Measurements from ENCODE around the gene NDUFV3.

The NDUFV3 gene

GRCh38 chr21:42852925-42853570 lies 40.1 kb upstream of the NDUFV3 start:
- Mint-ChIP-seq H3K27ac (no peak overlapping the region), H3K9me3 (no peaks in the 10 kb centered on the region), H3K4me1 (peaks cover 5% of the 10 kb centered on the region), H3K27me3 (no peaks in the 10 kb centered on the region), H3K36me3 (ENCODE audit: low read depth) (peaks cover 57% of the 10 kb centered on the region), H3K4me3 (no peak overlapping the region)
- no peak for DNase-seq
- no peak for ATAC-seq

GRCh38 chr21:42853621-42854020 lies 39.5 kb upstream of the NDUFV3 start:
- Mint-ChIP-seq H3K27me3 (no peaks in the 10 kb centered on the region), H3K4me3 (no peak overlapping the region), H3K9me3 (no peaks in the 10 kb centered on the region), H3K36me3 (ENCODE audit: low read depth) (peaks cover 57% of the 10 kb centered on the region), H3K4me1 (peaks cover 3% of the 10 kb centered on the region), H3K27ac (no peak overlapping the region)
- no peak for ATAC-seq
- DNase-seq: no peak

GRCh38 chr21:42854246-42855010 lies 38.7 kb upstream of the NDUFV3 start:
- H3K27me3 Mint-ChIP-seq: no peaks in the 10 kb centered on the region
- peaks cover 57% of the 10 kb centered on the region for H3K36me3 Mint-ChIP-seq (ENCODE audit: low read depth)
- ATAC-seq (no peak), DNase-seq (no peak)
- H3K27ac Mint-ChIP-seq: no peak overlapping the region
- peaks cover 5% of the 10 kb centered on the region for H3K4me1 Mint-ChIP-seq
- no peaks in the 10 kb centered on the region for H3K9me3 Mint-ChIP-seq
- H3K4me3 Mint-ChIP-seq: no peak overlapping the region

- H3K27ac Mint-ChIP-seq: no peak overlapping the region
- no peak overlapping the region for H3K4me3 Mint-ChIP-seq
Measured at GRCh38 chr21:42855171-42855936, 37.8 kb upstream of the NDUFV3 start.

GRCh38 chr21:42855937-42856335 lies 37.2 kb upstream of the NDUFV3 start:
- Mint-ChIP-seq H3K4me3 (no peak overlapping the region), H3K36me3 (ENCODE audit: low read depth) (peaks cover 59% of the 10 kb centered on the region), H3K27ac (no peak overlapping the region), H3K4me1 (peaks cover 5% of the 10 kb centered on the region), H3K27me3 (no peaks in the 10 kb centered on the region), H3K9me3 (no peaks in the 10 kb centered on the region)
- ATAC-seq (no peak), DNase-seq (no peak)

More at GRCh38 chr21:42855171-42855936, 37.8 kb upstream of the NDUFV3 start:
- peaks cover 56% of the 10 kb centered on the region for H3K36me3 Mint-ChIP-seq (ENCODE audit: low read depth)
- DNase-seq: no peak
- H3K9me3 Mint-ChIP-seq: no peaks in the 10 kb centered on the region
- no peaks in the 10 kb centered on the region for H3K27me3 Mint-ChIP-seq
- ATAC-seq: no peak
- H3K4me1 Mint-ChIP-seq: peaks cover 5% of the 10 kb centered on the region

GRCh38 chr21:42857216-42857615 lies 35.9 kb upstream of the NDUFV3 start:
- Mint-ChIP-seq H3K27me3 (no peaks in the 10 kb centered on the region), H3K27ac (no peak overlapping the region), H3K9me3 (no peaks in the 10 kb centered on the region), H3K4me1 (peaks cover 5% of the 10 kb centered on the region), H3K4me3 (no peak overlapping the region), H3K36me3 (ENCODE audit: low read depth) (peaks cover 50% of the 10 kb centered on the region)
- DNase-seq (no peak), ATAC-seq (no peak)

GRCh38 chr21:42858185-42858847 lies 34.8 kb upstream of the NDUFV3 start:
- Mint-ChIP-seq H3K27ac (no peak overlapping the region), H3K4me3 (no peak overlapping the region), H3K36me3 (ENCODE audit: low read depth) (peaks cover 56% of the 10 kb centered on the region), H3K9me3 (no peaks in the 10 kb centered on the region), H3K27me3 (no peaks in the 10 kb centered on the region), H3K4me1 (peaks cover 6% of the 10 kb centered on the region)
- DNase-seq (no peak), ATAC-seq (no peak)

GRCh38 chr21:42858957-42859890 lies 33.9 kb upstream of the NDUFV3 start:
- Mint-ChIP-seq H3K36me3 (ENCODE audit: low read depth) (peaks cover 55% of the 10 kb centered on the region), H3K27ac (no peak overlapping the region), H3K4me3 (no peak overlapping the region), H3K4me1 (peaks cover 6% of the 10 kb centered on the region), H3K9me3 (no peaks in the 10 kb centered on the region), H3K27me3 (no peaks in the 10 kb centered on the region)
- ATAC-seq (no peak), DNase-seq (no peak)

- Mint-ChIP-seq H3K27me3 (no peaks in the 10 kb centered on the region), H3K4me3 (no peak overlapping the region), H3K9me3 (no peaks in the 10 kb centered on the region), H3K36me3 (ENCODE audit: low read depth) (peaks cover 56% of the 10 kb centered on the region), H3K27ac (no peak overlapping the region), H3K4me1 (peaks cover 6% of the 10 kb centered on the region)
- no peak for DNase-seq
- ATAC-seq: no peak
Measured at GRCh38 chr21:42859891-42860230, 33.2 kb upstream of the NDUFV3 start.

GRCh38 chr21:42860345-42860744 lies 32.8 kb upstream of the NDUFV3 start:
- DNase-seq: no peak
- Mint-ChIP-seq H3K27ac (no peak overlapping the region), H3K4me3 (no peak overlapping the region), H3K36me3 (ENCODE audit: low read depth) (peaks cover 56% of the 10 kb centered on the region), H3K9me3 (no peaks in the 10 kb centered on the region), H3K4me1 (peaks cover 6% of the 10 kb centered on the region), H3K27me3 (no peaks in the 10 kb centered on the region)
- no peak for ATAC-seq

GRCh38 chr21:42861311-42861847 lies 31.7 kb upstream of the NDUFV3 start:
- H3K27me3 Mint-ChIP-seq: no peaks in the 10 kb centered on the region
- no peak overlapping the region for H3K4me3 Mint-ChIP-seq
- H3K4me1 Mint-ChIP-seq: peaks cover 11% of the 10 kb centered on the region
- ATAC-seq: no peak
- H3K9me3 Mint-ChIP-seq: no peaks in the 10 kb centered on the region
- no peak overlapping the region for H3K27ac Mint-ChIP-seq
- no peak for DNase-seq
- H3K36me3 Mint-ChIP-seq (ENCODE audit: low read depth): peaks cover 51% of the 10 kb centered on the region

- H3K27ac Mint-ChIP-seq: no peak overlapping the region
- peaks cover 52% of the 10 kb centered on the region for H3K36me3 Mint-ChIP-seq (ENCODE audit: low read depth)
- no peak for ATAC-seq
- H3K4me1 Mint-ChIP-seq: peaks cover 11% of the 10 kb centered on the region
- no peaks in the 10 kb centered on the region for H3K9me3 Mint-ChIP-seq
- no peaks in the 10 kb centered on the region for H3K27me3 Mint-ChIP-seq
- no peak overlapping the region for H3K4me3 Mint-ChIP-seq
- DNase-seq: no peak
Measured at GRCh38 chr21:42861848-42862400, 31.2 kb upstream of the NDUFV3 start.

GRCh38 chr21:42862774-42863503 lies 30.2 kb upstream of the NDUFV3 start:
- peak overlapping the region; percentile 46 for H3K27ac Mint-ChIP-seq
- peaks cover 9% of the 10 kb centered on the region for H3K4me1 Mint-ChIP-seq
- no peak overlapping the region for H3K4me3 Mint-ChIP-seq
- H3K9me3 Mint-ChIP-seq: no peaks in the 10 kb centered on the region
- no peak for ATAC-seq
- peaks cover 54% of the 10 kb centered on the region for H3K36me3 Mint-ChIP-seq (ENCODE audit: low read depth)
- H3K27me3 Mint-ChIP-seq: no peaks in the 10 kb centered on the region
- DNase-seq: no peak

Data from activated naive CD8-positive, alpha-beta T cell treated with anti-CD3 and anti-CD28 coated beads, Interleukin-2, amount 50 U/mL, for 24 hours (primary cell).